ENCODE measurements around the gene PTPRD. TPM values are rescaled to one million over a fixed set of nuclear protein-coding genes. Genes with fewer than 3 reads are reported as not detected.

PTPRD gene
- total and polyA plus RNA-seq, 9 of the 15 experiments (the other 6 are each of a cell fraction or from before 2014, with no cell fraction given): 0.11 TPM; not detected in 8

DNA sequence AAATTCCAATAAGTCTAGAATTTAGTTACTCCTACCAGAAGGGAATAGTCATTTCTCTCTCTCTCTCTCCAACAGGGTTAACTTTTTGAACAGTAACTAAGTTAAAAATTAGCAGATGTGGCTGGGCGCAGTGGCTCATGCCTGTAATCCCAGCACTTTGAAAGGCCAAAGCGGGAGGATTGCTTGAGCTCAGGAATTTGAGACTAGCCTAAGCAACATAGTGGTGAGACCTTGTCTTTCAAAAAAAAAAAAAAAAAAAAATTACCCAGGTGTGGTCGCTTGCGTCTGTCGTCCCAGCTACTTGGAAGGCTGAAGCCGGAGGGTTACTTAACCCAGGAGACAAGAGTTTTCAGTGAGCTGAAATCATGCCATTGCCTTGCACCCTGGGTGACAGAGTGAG, 639.7 kb downstream of the PTPRD start:
- Histone ChIP-seq H3K4me2 (ENCODE audit: insufficient read depth, low read length) (no peak overlapping the region), H3K4me3 (no peak overlapping the region), H3K36me3 (ENCODE audit: control insufficient read depth, insufficient read depth, low read length) (no peaks in the 10 kb centered on the region), H3K9ac (ENCODE audit: insufficient read depth in 1 of 2, low read depth in 2 of 2, low read length in 2 of 2) (no peak overlapping the region), H3K27ac (ENCODE audit: extremely low read depth, low read depth, low read length) (no peak overlapping the region), H3K79me2 (ENCODE audit: control insufficient read depth, insufficient read depth, low read length) (no peaks in the 10 kb centered on the region), H3K9me3 (replicated peaks; ENCODE audit: control insufficient read depth, insufficient read depth, low read depth, low read length) (no peaks in the 10 kb centered on the region), H4K20me1 (replicated peaks; ENCODE audit: control insufficient read depth, insufficient read depth, low read length) (no peaks in the 10 kb centered on the region), H3K27me3 (ENCODE audit: control insufficient read depth in 2 of 2, insufficient read depth in 2 of 2, low read length in 2 of 2) (no peaks in the 10 kb centered on the region), H2AFZ (ENCODE audit: low read depth, low read length) (no peak overlapping the region), H3K4me1 (replicated peaks in 1 of 2; ENCODE audit: control insufficient read depth in 2 of 2, insufficient read depth in 2 of 2, low read length in 2 of 2) (no peaks in the 10 kb centered on the region), H3K9me1 (ENCODE audit: control insufficient read depth, insufficient read depth, low read length) (no peaks in the 10 kb centered on the region)
- FAIRE-seq: no peak
- no peak for TF ChIP-seq ZNF134 (CRISPR knock-in tag; conservative IDR thresholded peaks at IDR 0.05)
- TF ChIP-seq, protein P1, sequence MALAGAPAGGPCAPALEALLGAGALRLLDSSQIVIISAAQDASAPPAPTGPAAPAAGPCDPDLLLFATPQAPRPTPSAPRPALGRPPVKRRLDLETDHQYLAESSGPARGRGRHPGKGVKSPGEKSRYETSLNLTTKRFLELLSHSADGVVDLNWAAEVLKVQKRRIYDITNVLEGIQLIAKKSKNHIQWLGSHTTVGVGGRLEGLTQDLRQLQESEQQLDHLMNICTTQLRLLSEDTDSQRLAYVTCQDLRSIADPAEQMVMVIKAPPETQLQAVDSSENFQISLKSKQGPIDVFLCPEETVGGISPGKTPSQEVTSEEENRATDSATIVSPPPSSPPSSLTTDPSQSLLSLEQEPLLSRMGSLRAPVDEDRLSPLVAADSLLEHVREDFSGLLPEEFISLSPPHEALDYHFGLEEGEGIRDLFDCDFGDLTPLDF (CRISPR knock-in tag; IDR thresholded peaks at IDR 0.05): no peak
- no peak for TF ChIP-seq HDAC3 (IDR thresholded peaks at IDR 0.05; ENCODE audit: borderline replicate concordance, partially characterized antibody)
- TF ChIP-seq HNRNPLL (IDR thresholded peaks at IDR 0.05; ENCODE audit: low read depth, low read length, poor library complexity, severe bottlenecking): no peak
- no peak for TF ChIP-seq BHLHE40 (IDR thresholded peaks at IDR 0.05; ENCODE audit: low read length)
- TF ChIP-seq ZNF253 (CRISPR knock-in tag; conservative IDR thresholded peaks at IDR 0.05): no peak
- TF ChIP-seq POLR2A (conservative IDR thresholded peaks at IDR 0.05): no peak
- TF ChIP-seq RCOR1 (IDR thresholded peaks at IDR 0.05; ENCODE audit: borderline replicate concordance in 1 of 2, low read depth in 2 of 2, low read length in 2 of 2): no peak
- WGBS (ENCODE audit: insufficient coverage, low coverage, missing lambda C conversion rate): 10% methylated on average over 2 of the region's 6 CpGs
- in situ Hi-C loops (cut with MboI) (no loop called here), intact Hi-C loops (cut with micrococcal nuclease) (no loop called here)
- no TSS peak for BruUV-seq (replicated peaks)
- CTCF ChIA-PET (ENCODE audit: low intra/inter-chr PET ratio): no interaction called here
- ATAC-seq: no peak
- DNase-seq (ENCODE audit: extremely low read depth in 1 of 4, low spot score in 3 of 4): no peak
- POLR2A ChIA-PET: no interaction called here
